Muscle layer of colon (tissue), 2 donors: ENCODE results near the gene ZFP69.

Experiments
- H3K27ac ChIP-seq: one replicate; pipeline ENCODE4 v1.7.0; 2013; ENCODE audit warnings: low read depth, mild to moderate bottlenecking, low read length, moderate library complexity
- H3K27me3 ChIP-seq, 2 donors: one replicate each; pipeline ENCODE4 v1.7.0; 2013; ENCODE audit warnings: low read length in 2 of 2, mild to moderate bottlenecking in 2 of 2; ENCODE audit not compliant: insufficient read depth in 2 of 2, control insufficient read depth in 1 of 2
- H3K36me3 ChIP-seq: one replicate; pipeline ENCODE4 v1.7.0; 2013; ENCODE audit warnings: mild to moderate bottlenecking, low read length; ENCODE audit not compliant: insufficient read depth
- H3K4me1 ChIP-seq: one replicate; pipeline ENCODE4 v1.7.0; 2013; ENCODE audit warnings: mild to moderate bottlenecking, low read length; ENCODE audit not compliant: insufficient read depth
- H3K4me3 ChIP-seq, 2 donors: one replicate each; pipeline ENCODE4 v1.7.0; 2013; ENCODE audit warnings: low read length in 2 of 2, low read depth in 1 of 2, mild to moderate bottlenecking in 1 of 2, moderate library complexity in 1 of 2
- H3K9ac ChIP-seq: one replicate; pipeline ENCODE4 v1.7.0; 2013; ENCODE audit warnings: low read length
- H3K9me3 ChIP-seq: one replicate; pipeline ENCODE4 v1.7.0; 2013; ENCODE audit warnings: mild to moderate bottlenecking, low read length
- donor health status: abdominal sarcoma.
- donor health status: Adenocarcinoma of cecum.

The ZFP69 gene

DNA sequence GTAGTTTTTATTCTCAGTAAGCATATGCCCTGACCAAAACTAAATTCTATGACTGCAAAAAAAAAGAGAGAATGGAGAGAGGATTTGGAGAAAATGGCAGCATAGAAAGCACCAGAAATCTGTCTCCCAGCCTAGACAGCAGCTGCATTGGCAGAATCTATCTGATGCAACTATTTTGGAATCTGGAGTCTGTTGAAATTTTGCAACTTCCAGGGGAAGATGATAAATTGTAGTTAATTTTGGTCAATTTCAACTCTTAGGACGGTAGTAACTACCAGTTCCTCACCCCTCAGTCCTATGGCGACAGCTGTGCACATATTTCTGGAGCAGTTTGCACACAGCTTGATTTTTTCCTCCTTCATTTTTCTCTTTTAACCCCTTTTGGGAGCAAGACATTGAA lies 42.4 kb downstream of the ZFP69 start:
- Histone ChIP-seq H3K9me3 (peaks cover 6% of the 10 kb centered on the region), H3K4me1 (no peaks in the 10 kb centered on the region), H3K27me3 (no peaks in the 10 kb centered on the region), H3K4me3 (no peak overlapping the region), H3K9ac (no peak overlapping the region), H3K27ac (no peak overlapping the region), H3K36me3 (peaks cover 16% of the 10 kb centered on the region)

- Histone ChIP-seq H3K27ac (peak overlapping the region; percentile 81), H3K4me1 (peaks cover 13% of the 10 kb centered on the region), H3K4me3 (peak overlapping the region; percentile 57 to 96), H3K36me3 (no peaks in the 10 kb centered on the region), H3K27me3 (no peaks in the 10 kb centered on the region), H3K9me3 (no peaks in the 10 kb centered on the region), H3K9ac (peak overlapping the region; percentile 72)
Measured at GRCh38 chr1:40530735-40531380, 53.8 kb downstream of the ZFP69 start.

DNA sequence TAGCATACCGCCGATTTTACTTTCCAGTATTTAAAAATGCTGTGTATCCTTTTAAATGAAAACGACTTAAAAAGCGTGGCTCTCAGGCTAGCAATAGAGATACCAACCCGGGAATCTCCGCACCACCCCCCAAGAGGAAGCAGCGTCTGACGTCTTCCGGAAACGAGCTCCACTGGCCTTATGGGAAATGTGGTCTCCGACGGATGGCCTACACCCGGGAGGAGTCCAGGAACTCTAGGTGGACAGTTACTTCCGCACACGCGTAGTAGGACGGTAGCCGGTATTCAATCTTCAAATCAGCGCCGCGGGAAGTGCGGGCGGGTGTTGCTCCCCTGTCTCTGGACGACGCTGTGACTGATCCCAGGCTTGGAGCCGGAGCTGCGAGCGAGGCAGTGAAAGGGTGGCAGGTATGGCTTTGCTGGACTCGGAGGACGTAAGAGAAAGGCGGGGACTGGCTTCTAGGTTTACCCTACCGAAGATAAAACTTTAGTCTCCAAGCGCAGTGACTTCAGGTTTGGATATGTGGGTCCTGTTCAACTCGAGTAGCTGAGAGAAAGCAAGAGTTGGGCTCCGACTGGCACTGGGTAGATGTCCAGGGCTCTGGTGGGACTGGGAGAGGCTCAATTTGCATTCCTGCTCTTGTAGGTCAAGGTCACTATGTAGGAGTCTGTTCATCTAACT lies 54.4 kb downstream of the ZFP69 start, which contains the start of gene ZNF684:
Gene ZNF684, plus strand, starts transcription at position 257 of the 681 bp plus-strand sequence. CDS start 1,530 bp downstream, outside the sequence.
- peak within 1 kb of the TSS; percentile 81 for H3K27ac ChIP-seq
- no peaks in the 10 kb centered on the region for H3K9me3 ChIP-seq
- H3K9ac ChIP-seq = peak within 1 kb of the TSS; percentile 72
- peak within 1 kb of the TSS; percentile 57 to 96 for H3K4me3 ChIP-seq
- H3K27me3 ChIP-seq = no peaks in the 10 kb centered on the region
- H3K4me1 ChIP-seq = peaks cover 13% of the 10 kb centered on the region
- no peaks in the 10 kb centered on the region for H3K36me3 ChIP-seq

DNA sequence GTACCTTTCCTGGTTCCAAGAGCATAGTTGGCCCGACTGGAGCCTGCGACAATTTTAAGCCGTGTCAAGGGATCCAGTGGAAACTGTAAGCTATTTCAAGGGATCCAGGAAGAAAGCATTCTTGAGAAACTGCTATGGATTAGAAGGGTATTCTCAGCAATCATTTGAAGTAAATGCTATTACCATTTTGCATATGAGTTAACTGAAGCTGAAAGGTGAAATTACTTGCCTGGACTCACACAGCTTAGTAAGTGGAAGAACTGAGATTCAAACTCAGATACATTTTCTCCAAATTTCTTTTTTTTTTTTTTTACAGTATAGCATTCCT lies 54.9 kb downstream of the ZFP69 start:
- peak overlapping the region; percentile 72 for H3K9ac ChIP-seq
- no peak overlapping the region for H3K27ac ChIP-seq
- no peaks in the 10 kb centered on the region for H3K36me3 ChIP-seq
- peaks cover 13% of the 10 kb centered on the region for H3K4me1 ChIP-seq
- H3K4me3 ChIP-seq = peak overlapping the region; percentile 57 to 96
- no peaks in the 10 kb centered on the region for H3K27me3 ChIP-seq
- no peaks in the 10 kb centered on the region for H3K9me3 ChIP-seq

DNA sequence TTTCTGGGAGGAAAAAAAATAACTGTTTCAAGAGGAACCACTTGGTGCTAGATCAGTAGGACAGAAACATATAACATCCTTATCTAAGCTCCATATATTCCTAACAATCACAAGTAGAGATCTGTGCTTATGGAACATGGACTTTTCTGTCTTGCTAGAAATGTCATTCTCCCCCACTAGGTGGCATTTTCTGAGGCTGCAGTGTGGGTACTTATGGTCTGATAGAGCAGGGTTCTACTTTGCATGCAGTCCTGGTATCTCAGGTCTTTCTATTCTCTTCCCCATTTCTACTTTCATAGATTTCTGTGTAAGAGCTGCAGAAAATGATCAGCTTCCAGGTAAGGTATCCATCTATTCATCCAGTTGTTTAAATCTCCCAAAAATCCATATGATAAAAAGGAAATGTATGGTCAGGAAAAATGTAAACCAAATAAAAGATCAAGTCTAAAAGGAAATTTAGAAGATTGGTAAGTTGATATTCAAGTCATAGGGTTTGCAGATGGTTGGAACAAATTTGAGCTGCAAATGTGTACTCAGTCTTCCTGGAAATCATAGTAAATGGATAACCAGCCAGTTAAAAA lies 55.8 kb downstream of the ZFP69 start:
- Histone ChIP-seq H3K4me1 (peaks cover 13% of the 10 kb centered on the region), H3K27ac (no peak overlapping the region), H3K27me3 (no peaks in the 10 kb centered on the region), H3K4me3 (no peak overlapping the region), H3K9ac (no peak overlapping the region), H3K9me3 (no peaks in the 10 kb centered on the region), H3K36me3 (no peaks in the 10 kb centered on the region)

GRCh38 chr1:40534589-40534988 lies 57.5 kb downstream of the ZFP69 start:
- no peak overlapping the region for H3K27ac ChIP-seq
- no peak overlapping the region for H3K4me3 ChIP-seq
- H3K9ac ChIP-seq = no peak overlapping the region
- no peaks in the 10 kb centered on the region for H3K36me3 ChIP-seq
- no peaks in the 10 kb centered on the region for H3K27me3 ChIP-seq
- peaks cover 13% of the 10 kb centered on the region for H3K4me1 ChIP-seq
- no peaks in the 10 kb centered on the region for H3K9me3 ChIP-seq

GRCh38 chr1:40535732-40536131 lies 58.6 kb downstream of the ZFP69 start:
- Histone ChIP-seq H3K4me1 (peaks cover 12% of the 10 kb centered on the region), H3K4me3 (no peak overlapping the region), H3K36me3 (peaks cover 7% of the 10 kb centered on the region), H3K27ac (no peak overlapping the region), H3K9ac (no peak overlapping the region), H3K9me3 (no peaks in the 10 kb centered on the region), H3K27me3 (no peaks in the 10 kb centered on the region)

DNA sequence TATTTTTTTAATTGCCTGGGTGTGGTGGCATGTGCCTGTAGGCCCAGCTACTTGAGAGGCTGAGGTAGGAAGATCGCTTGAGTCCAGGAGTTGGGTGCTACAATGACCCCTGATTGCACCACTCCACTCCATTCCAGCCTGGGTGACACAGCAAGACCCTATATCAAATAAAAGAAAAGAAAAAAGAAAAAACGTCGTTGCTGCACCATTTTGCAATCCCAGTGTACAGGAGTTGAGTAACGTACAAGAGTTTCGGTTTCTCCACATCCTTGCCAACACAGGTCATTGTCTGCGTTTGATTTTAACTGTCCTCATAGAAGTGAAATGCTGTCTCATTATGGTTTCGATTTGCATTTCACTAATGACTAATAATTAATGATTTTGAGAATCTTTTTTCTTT lies 62.2 kb downstream of the ZFP69 start:
- no peaks in the 10 kb centered on the region for H3K4me1 ChIP-seq
- H3K9me3 ChIP-seq = no peaks in the 10 kb centered on the region
- no peak overlapping the region for H3K27ac ChIP-seq
- H3K36me3 ChIP-seq = peaks cover 26% of the 10 kb centered on the region
- no peak overlapping the region for H3K9ac ChIP-seq
- no peak overlapping the region for H3K4me3 ChIP-seq
- no peaks in the 10 kb centered on the region for H3K27me3 ChIP-seq
